ENCODE measurements around the gene STRN4.

The STRN4 gene

GRCh38 chr19:46704379-46705076 is 41.7 kb downstream of the STRN4 start:
- DNase-seq = peak; percentile 15

- DNase-seq = no peak
Measured at GRCh38 chr19:46700704-46701103, 45.5 kb downstream of the STRN4 start.

GRCh38 chr19:46698395-46699321 is 47.6 kb downstream of the STRN4 start:
- DNase-seq = no peak

GRCh38 chr19:46697204-46697960 is 48.9 kb downstream of the STRN4 start:
- DNase-seq = peak; percentile 86

GRCh38 chr19:46696866-46697203 is 49.4 kb downstream of the STRN4 start:
- DNase-seq = no peak

GRCh38 chr19:46696052-46696451 is 50.2 kb downstream of the STRN4 start:
- DNase-seq = no peak

GRCh38 chr19:46693760-46694159 is 52.5 kb downstream of the STRN4 start:
- DNase-seq = no peak

- no peak for DNase-seq
Measured at GRCh38 chr19:46692918-46693722, 53.1 kb downstream of the STRN4 start.

- DNase-seq = no peak
Measured at GRCh38 chr19:46691948-46692347, 54.3 kb downstream of the STRN4 start.

- no peak for DNase-seq
Measured at GRCh38 chr19:46691104-46691503, 55.1 kb downstream of the STRN4 start.

GRCh38 chr19:46689358-46689757 is 56.9 kb downstream of the STRN4 start:
- no peak for DNase-seq

- no peak for DNase-seq
Measured at GRCh38 chr19:46687438-46688145, 58.7 kb downstream of the STRN4 start.

- DNase-seq = no peak
Measured at GRCh38 chr19:46685189-46685588, 61.1 kb downstream of the STRN4 start.

- DNase-seq = no peak
Measured at GRCh38 chr19:46678110-46678732, 68.0 kb downstream of the STRN4 start.

GRCh38 chr19:46674416-46675178 is 71.7 kb downstream of the STRN4 start:
- no peak for DNase-seq

GRCh38 chr19:46670813-46671212 is 75.4 kb downstream of the STRN4 start:
- DNase-seq = no peak

All from NCI-H2171 treated with DMSO at 0.1 percent for 48 hours (cell line).